SK-N-SH treated with all-trans-retinoic acid at 6 μM for 48 hours (cell line): Measurements from ENCODE around the gene ERP27.

ENCODE experiments used
- ATAC-seq: fragments of 200-7000 bp; cut with Tn5 transposase; 3 replicates; pipeline ENCODE4 v1.9.1; 2020; ENCODE audit warnings: mild to moderate bottlenecking, moderate library complexity
- ARNTL ChIP-seq: fragments of 450-650 bp; formaldehyde crosslinking; IDR thresholded peaks from 2 replicates; pipeline ENCODE4 v1.5.0; 2020; ENCODE audit warnings: low read depth, mild to moderate bottlenecking, moderate library complexity, borderline replicate concordance
- BACH2 ChIP-seq: fragments of 250-450 bp; sonication (Bioruptor Pico); IDR thresholded peaks from 2 replicates; pipeline ENCODE4 v1.9.0; 2021; ENCODE audit warnings: mild to moderate bottlenecking, borderline replicate concordance
- ESRRG ChIP-seq: fragments of 250-450 bp; sonication (Bioruptor Pico); IDR thresholded peaks from 2 replicates; pipeline ENCODE4 v1.6.1; 2021; ENCODE audit warnings: mild to moderate bottlenecking
- ISL1 ChIP-seq: fragments of 250-450 bp; sonication (Bioruptor Pico); IDR thresholded peaks from 2 replicates; pipeline ENCODE4 v2.1.2; 2022; ENCODE audit warnings: mild to moderate bottlenecking, moderate library complexity
- OSR1 ChIP-seq: fragments of 250-450 bp; sonication (Bioruptor Pico); IDR thresholded peaks from 2 replicates; pipeline ENCODE4 v1.8.0; 2022; ENCODE audit warnings: moderate library complexity, mild to moderate bottlenecking, inconsistent platforms
- PPARA ChIP-seq: fragments of 250-450 bp; sonication (Bioruptor Pico); IDR thresholded peaks from 2 replicates; pipeline ENCODE4 v1.5.0; 2020; ENCODE audit warnings: mild to moderate bottlenecking, borderline replicate concordance
- SNAI2 ChIP-seq: fragments of 250-450 bp; sonication (Bioruptor Pico); IDR thresholded peaks from 2 replicates; pipeline ENCODE4 v1.5.0; 2020; ENCODE audit warnings: mild to moderate bottlenecking, moderate library complexity
- TOX ChIP-seq: fragments of 250-450 bp; sonication (Bioruptor Pico); IDR thresholded peaks from 2 replicates; pipeline ENCODE4 v1.8.0; 2021; ENCODE audit warnings: mild to moderate bottlenecking, moderate library complexity, borderline replicate concordance
- ZFP30 ChIP-seq: fragments of 450-650 bp; formaldehyde crosslinking; IDR thresholded peaks from 2 replicates; pipeline ENCODE4 v1.5.0; 2022; ENCODE audit warnings: mild to moderate bottlenecking, moderate library complexity
- ZNF565 ChIP-seq: fragments of 450-650 bp; formaldehyde crosslinking; conservative IDR thresholded peaks from 2 replicates; pipeline ENCODE4 v1.5.0; 2020; ENCODE audit warnings: low read depth, mild to moderate bottlenecking, moderate library complexity
- ZNF70 ChIP-seq: fragments of 450-650 bp; formaldehyde crosslinking; IDR thresholded peaks from 2 replicates; pipeline ENCODE4 v1.5.0; 2020; ENCODE audit warnings: mild to moderate bottlenecking, moderate library complexity
- TF ChIP-seq, protein P1 (sequence below): fragments of 250-450 bp; sonication (Bioruptor Pico); IDR thresholded peaks from 2 replicates; pipeline ENCODE4 v1.5.1; 2020; ENCODE audit warnings: low read depth, mild to moderate bottlenecking, moderate library complexity
- TF ChIP-seq, protein P2 (sequence below): fragments of 250-450 bp; sonication (Bioruptor Pico); IDR thresholded peaks from 2 replicates; pipeline ENCODE4 v1.5.0; 2020; ENCODE audit warnings: mild to moderate bottlenecking, moderate library complexity
- TF ChIP-seq, protein P3 (sequence below): fragments of 250-450 bp; sonication (Bioruptor Pico); IDR thresholded peaks from 2 replicates; pipeline ENCODE4 v1.8.0; 2021; ENCODE audit warnings: low read depth, mild to moderate bottlenecking, moderate library complexity, borderline replicate concordance
- TF ChIP-seq, protein P4 (sequence below): fragments of 250-450 bp; sonication (Bioruptor Pico); IDR thresholded peaks from 2 replicates; pipeline ENCODE4 v1.8.0; 2020; ENCODE audit warnings: mild to moderate bottlenecking, moderate library complexity, borderline replicate concordance

The ERP27 gene

DNA sequence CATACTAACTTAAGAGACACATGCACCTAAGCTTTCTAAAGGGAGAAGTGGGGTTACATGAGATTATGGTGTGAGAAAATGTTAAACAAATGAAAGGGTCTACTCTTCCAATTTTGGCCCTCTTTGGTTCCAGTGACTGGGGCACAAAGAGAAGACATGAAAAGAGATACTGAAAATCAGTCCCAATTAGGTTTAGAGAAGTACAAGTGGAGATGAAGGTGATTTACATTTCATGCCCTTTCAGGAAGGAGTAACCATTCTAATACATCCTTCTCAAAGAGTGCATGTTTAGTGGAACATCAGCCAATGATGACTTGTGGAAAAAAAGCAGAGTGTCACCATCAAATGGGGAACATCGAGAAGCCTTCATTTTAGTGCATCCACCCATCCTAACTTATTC is 67.1 kb downstream of the ERP27 start (continued):
- TF ChIP-seq, protein P1, sequence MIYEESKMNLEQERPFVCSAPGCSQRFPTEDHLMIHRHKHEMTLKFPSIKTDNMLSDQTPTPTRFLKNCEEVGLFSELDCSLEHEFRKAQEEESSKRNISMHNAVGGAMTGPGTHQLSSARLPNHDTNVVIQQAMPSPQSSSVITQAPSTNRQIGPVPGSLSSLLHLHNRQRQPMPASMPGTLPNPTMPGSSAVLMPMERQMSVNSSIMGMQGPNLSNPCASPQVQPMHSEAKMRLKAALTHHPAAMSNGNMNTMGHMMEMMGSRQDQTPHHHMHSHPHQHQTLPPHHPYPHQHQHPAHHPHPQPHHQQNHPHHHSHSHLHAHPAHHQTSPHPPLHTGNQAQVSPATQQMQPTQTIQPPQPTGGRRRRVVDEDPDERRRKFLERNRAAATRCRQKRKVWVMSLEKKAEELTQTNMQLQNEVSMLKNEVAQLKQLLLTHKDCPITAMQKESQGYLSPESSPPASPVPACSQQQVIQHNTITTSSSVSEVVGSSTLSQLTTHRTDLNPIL (CRISPR knock-in tag): no peak

DNA sequence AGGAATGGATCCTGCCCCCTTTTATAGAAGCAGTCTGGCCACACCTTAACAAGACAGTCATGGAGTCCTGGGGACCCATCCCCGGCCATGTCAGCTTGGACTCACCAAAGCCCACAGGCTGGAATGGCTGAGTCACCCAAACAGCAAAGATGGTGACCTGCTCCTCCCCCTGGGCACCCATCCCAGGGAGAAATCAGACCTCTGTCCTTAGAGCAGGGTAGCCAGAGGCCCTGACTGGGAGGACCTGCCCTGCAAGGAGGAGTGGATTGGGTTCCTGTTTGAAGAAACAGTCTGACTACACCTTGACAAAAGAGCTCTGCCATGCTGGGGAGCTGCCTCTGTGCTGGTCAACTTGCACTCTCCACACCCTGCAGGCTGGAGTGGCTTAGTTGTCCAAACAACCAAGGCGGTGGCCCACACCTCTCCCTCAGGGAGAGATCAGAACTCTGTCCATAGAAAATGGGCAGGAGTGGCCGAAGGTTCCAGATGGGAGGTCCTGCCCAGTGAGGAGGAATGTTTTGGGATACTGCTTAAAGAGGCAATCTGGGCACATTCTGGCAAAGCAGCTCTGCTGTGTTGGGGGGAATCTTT is 69.3 kb downstream of the ERP27 start:
- TF ChIP-seq ZFP30 (no peak), ZNF70 (CRISPR knock-in tag) (no peak), ISL1 (CRISPR knock-in tag) (no peak), TOX (CRISPR knock-in tag) (no peak), ZNF565 (CRISPR knock-in tag) (no peak), ARNTL (no peak), PPARA (CRISPR knock-in tag) (no peak), BACH2 (CRISPR knock-in tag) (no peak), SNAI2 (CRISPR knock-in tag) (no peak), ESRRG (no peak), OSR1 (CRISPR knock-in tag) (no peak)
- TF ChIP-seq, protein P2, sequence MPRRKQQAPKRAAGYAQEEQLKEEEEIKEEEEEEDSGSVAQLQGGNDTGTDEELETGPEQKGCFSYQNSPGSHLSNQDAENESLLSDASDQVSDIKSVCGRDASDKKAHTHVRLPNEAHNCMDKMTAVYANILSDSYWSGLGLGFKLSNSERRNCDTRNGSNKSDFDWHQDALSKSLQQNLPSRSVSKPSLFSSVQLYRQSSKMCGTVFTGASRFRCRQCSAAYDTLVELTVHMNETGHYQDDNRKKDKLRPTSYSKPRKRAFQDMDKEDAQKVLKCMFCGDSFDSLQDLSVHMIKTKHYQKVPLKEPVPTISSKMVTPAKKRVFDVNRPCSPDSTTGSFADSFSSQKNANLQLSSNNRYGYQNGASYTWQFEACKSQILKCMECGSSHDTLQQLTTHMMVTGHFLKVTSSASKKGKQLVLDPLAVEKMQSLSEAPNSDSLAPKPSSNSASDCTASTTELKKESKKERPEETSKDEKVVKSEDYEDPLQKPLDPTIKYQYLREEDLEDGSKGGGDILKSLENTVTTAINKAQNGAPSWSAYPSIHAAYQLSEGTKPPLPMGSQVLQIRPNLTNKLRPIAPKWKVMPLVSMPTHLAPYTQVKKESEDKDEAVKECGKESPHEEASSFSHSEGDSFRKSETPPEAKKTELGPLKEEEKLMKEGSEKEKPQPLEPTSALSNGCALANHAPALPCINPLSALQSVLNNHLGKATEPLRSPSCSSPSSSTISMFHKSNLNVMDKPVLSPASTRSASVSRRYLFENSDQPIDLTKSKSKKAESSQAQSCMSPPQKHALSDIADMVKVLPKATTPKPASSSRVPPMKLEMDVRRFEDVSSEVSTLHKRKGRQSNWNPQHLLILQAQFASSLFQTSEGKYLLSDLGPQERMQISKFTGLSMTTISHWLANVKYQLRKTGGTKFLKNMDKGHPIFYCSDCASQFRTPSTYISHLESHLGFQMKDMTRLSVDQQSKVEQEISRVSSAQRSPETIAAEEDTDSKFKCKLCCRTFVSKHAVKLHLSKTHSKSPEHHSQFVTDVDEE (CRISPR knock-in tag): no peak
- TF ChIP-seq, protein P1 (CRISPR knock-in tag): no peak
- TF ChIP-seq, protein P3, sequence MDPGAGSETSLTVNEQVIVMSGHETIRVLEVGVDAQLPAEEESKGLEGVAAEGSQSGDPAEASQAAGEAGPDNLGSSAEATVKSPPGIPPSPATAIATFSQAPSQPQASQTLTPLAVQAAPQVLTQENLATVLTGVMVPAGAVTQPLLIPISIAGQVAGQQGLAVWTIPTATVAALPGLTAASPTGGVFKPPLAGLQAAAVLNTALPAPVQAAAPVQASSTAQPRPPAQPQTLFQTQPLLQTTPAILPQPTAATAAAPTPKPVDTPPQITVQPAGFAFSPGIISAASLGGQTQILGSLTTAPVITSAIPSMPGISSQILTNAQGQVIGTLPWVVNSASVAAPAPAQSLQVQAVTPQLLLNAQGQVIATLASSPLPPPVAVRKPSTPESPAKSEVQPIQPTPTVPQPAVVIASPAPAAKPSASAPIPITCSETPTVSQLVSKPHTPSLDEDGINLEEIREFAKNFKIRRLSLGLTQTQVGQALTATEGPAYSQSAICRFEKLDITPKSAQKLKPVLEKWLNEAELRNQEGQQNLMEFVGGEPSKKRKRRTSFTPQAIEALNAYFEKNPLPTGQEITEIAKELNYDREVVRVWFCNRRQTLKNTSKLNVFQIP (CRISPR knock-in tag): no peak
- TF ChIP-seq, protein P4, sequence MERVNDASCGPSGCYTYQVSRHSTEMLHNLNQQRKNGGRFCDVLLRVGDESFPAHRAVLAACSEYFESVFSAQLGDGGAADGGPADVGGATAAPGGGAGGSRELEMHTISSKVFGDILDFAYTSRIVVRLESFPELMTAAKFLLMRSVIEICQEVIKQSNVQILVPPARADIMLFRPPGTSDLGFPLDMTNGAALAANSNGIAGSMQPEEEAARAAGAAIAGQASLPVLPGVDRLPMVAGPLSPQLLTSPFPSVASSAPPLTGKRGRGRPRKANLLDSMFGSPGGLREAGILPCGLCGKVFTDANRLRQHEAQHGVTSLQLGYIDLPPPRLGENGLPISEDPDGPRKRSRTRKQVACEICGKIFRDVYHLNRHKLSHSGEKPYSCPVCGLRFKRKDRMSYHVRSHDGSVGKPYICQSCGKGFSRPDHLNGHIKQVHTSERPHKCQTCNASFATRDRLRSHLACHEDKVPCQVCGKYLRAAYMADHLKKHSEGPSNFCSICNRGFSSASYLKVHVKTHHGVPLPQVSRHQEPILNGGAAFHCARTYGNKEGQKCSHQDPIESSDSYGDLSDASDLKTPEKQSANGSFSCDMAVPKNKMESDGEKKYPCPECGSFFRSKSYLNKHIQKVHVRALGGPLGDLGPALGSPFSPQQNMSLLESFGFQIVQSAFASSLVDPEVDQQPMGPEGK (CRISPR knock-in tag): no peak
- no peak for ATAC-seq
